Mesendoderm (in vitro differentiated cells): ENCODE measurements around the gene GSN.

ENCODE experiments used
- DNase-seq: peaks from one replicate; pipeline ENCODE4 v3.0.0; 2013
- H2AK5ac ChIP-seq: 2 replicates; pipeline ENCODE4 v1.6.1; 2013; ENCODE audit warnings: low read length, inconsistent platforms
- H2BK120ac ChIP-seq: 2 replicates; pipeline ENCODE4 v1.6.1; 2013; ENCODE audit warnings: low read depth, mild to moderate bottlenecking, low read length, moderate library complexity, mixed read lengths
- H2BK15ac ChIP-seq: replicated peaks from 2 replicates; pipeline ENCODE4 v1.6.1; 2013; ENCODE audit warnings: low read depth, mild to moderate bottlenecking, moderate library complexity
- H2BK5ac ChIP-seq: 2 replicates; pipeline ENCODE4 v1.6.1; 2013; ENCODE audit warnings: low read length, inconsistent platforms
- H3K18ac ChIP-seq: 2 replicates; pipeline ENCODE4 v1.6.1; 2013; ENCODE audit warnings: mild to moderate bottlenecking, low read length, mixed read lengths
- H3K23ac ChIP-seq: one replicate; pipeline ENCODE4 v1.6.1; 2013; ENCODE audit warnings: low read length
- H3K27ac ChIP-seq: 2 replicates; pipeline ENCODE4 v1.5.1; 2013; ENCODE audit warnings: low read depth, mild to moderate bottlenecking, inconsistent platforms, low read length, moderate library complexity
- H3K27me3 ChIP-seq: 2 replicates; pipeline ENCODE4 v1.6.1; 2013; ENCODE audit warnings: low read length, control low read depth, mild to moderate bottlenecking, inconsistent platforms; ENCODE audit not compliant: insufficient read depth, poor library complexity
- H3K36me3 ChIP-seq: 2 replicates; pipeline ENCODE4 v1.6.1; 2013; ENCODE audit warnings: low read length, inconsistent platforms; ENCODE audit not compliant: control insufficient read depth, insufficient read depth
- H3K4ac ChIP-seq: one replicate; pipeline ENCODE4 v1.6.1; 2013; ENCODE audit warnings: low read depth, mild to moderate bottlenecking, low read length, moderate library complexity
- H3K4me1 ChIP-seq: 2 replicates; pipeline ENCODE4 v1.6.1; 2013; ENCODE audit warnings: low read depth, low read length, inconsistent platforms; ENCODE audit not compliant: control insufficient read depth
- H3K4me2 ChIP-seq: 2 replicates; pipeline ENCODE4 v1.6.1; 2013; ENCODE audit warnings: low read length
- H3K4me3 ChIP-seq: 2 replicates; pipeline ENCODE4 v1.5.1; 2013; ENCODE audit warnings: mild to moderate bottlenecking, low read length
- H3K56ac ChIP-seq: one replicate; pipeline ENCODE4 v1.6.1; 2013; ENCODE audit warnings: low read length
- H3K79me1 ChIP-seq: 2 replicates; pipeline ENCODE4 v1.6.1; 2013; ENCODE audit warnings: low read length, inconsistent platforms
- H3K79me2 ChIP-seq: 2 replicates; pipeline ENCODE4 v1.6.1; 2013; ENCODE audit warnings: mild to moderate bottlenecking, low read length; ENCODE audit not compliant: control insufficient read depth, insufficient read depth
- H3K9ac ChIP-seq: 2 replicates; pipeline ENCODE4 v1.6.1; 2013; ENCODE audit warnings: low read length, inconsistent platforms
- H4K5ac ChIP-seq: one replicate; pipeline ENCODE4 v1.6.1; 2013; ENCODE audit warnings: low read length
- H4K8ac ChIP-seq: one replicate; pipeline ENCODE4 v1.6.1; 2013; ENCODE audit warnings: low read depth, mild to moderate bottlenecking, control low read depth, low read length, moderate library complexity
- WGBS: extraction: QIAGEN DNeasy Blood & Tissue Kit; methylation state at CpG from one replicate; pipeline ENCODE4 v1.1.7; 2013; ENCODE audit warnings: low lambda C conversion rate, missing lambda C conversion rate; ENCODE audit not compliant: insufficient coverage; ENCODE audit errors: extremely low coverage; 5-methylcytosine and 5-hydroxymethylcytosine counted together

The GSN gene

DNA sequence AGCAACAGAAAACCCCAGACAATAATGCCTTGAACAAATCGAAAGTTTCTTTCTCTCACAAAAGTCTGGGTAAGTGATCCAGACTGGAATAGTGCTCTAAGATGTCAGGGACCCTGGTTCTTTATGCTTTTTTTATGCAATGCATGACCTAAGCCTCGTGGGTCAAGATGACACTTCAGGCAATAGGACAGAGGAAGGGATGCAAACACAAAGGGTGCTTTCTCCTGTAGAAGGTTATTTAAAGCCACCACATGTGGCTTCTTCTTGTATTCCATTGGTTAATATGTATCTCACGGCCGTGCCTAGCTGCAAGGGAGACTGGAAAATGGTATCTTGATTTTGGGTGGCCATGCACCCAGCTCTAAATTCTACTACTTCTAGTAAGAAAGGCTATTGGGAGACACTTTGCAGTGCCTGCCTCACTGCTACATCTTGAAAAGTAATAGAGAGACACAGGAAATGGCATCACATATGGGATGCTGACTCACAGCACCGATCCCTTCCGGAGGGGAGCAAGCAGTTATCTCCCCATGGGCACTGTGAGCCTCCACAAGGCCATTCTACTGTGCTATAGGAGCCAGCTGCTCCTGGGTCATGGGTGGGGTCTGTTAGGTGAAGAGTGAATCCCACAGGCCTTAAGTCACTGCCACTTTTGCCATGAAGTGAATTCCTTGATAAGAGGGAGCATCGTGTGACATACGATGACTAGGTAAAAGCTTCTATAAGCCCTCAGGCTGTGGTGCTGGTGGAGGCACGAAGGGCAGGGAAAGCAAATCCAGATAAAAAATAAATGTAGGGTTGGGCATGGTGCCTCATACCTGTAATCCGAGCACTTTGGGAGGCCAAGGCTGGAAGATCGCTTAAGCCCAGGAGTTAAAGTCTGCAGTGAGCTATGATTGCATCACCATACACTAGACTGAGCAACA is 33.8 kb upstream of the GSN start:
- Histone ChIP-seq H3K4ac (no peak overlapping the region), H3K79me2 (no peaks in the 10 kb centered on the region), H3K56ac (no peak overlapping the region), H2AK5ac (no peak overlapping the region), H3K23ac (no peak overlapping the region), H3K4me2 (no peak overlapping the region), H2BK120ac (no peak overlapping the region), H3K18ac (no peak overlapping the region), H3K36me3 (no peaks in the 10 kb centered on the region), H3K9ac (no peak overlapping the region), H3K27me3 (no peaks in the 10 kb centered on the region), H4K5ac (no peak overlapping the region), H3K79me1 (no peaks in the 10 kb centered on the region), H4K8ac (no peak overlapping the region), H2BK15ac (no peak overlapping the region), H3K4me1 (no peaks in the 10 kb centered on the region), H3K27ac (no peak overlapping the region), H2BK5ac (no peak overlapping the region), H3K4me3 (no peak overlapping the region)
- DNase-seq, result peak; percentile 49
- WGBS, result no CpG with 5 or more reads among the region's 11 CpGs

DNA sequence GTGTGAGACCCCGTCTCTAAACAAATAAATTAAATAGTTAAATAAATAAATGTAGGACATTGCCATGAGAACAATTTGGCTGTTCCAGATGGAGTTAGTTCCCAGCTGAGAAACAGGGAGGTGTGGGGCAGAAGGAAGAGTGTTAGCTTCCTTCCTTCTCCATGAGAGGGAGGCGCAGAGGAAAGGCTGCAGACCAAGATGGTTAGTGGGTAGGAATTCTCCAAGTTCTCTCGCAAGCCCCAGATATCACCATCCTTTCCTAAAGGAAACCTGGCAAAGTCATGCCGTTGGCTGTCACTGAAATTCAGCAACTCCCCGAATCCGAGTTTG is 33.2 kb upstream of the GSN start:
- Histone ChIP-seq H2BK5ac (no peak overlapping the region), H3K9ac (no peak overlapping the region), H3K4me3 (no peak overlapping the region), H2AK5ac (no peak overlapping the region), H3K18ac (no peak overlapping the region), H3K36me3 (no peaks in the 10 kb centered on the region), H2BK15ac (no peak overlapping the region), H4K5ac (no peak overlapping the region), H2BK120ac (no peak overlapping the region), H3K27me3 (no peaks in the 10 kb centered on the region), H3K27ac (no peak overlapping the region), H3K4ac (no peak overlapping the region), H3K4me2 (no peak overlapping the region), H4K8ac (no peak overlapping the region), H3K4me1 (no peaks in the 10 kb centered on the region), H3K79me2 (no peaks in the 10 kb centered on the region), H3K23ac (no peak overlapping the region), H3K79me1 (no peaks in the 10 kb centered on the region), H3K56ac (no peak overlapping the region)
- no CpG with 5 or more reads among the region's 6 CpGs for WGBS
- no peak for DNase-seq

DNA sequence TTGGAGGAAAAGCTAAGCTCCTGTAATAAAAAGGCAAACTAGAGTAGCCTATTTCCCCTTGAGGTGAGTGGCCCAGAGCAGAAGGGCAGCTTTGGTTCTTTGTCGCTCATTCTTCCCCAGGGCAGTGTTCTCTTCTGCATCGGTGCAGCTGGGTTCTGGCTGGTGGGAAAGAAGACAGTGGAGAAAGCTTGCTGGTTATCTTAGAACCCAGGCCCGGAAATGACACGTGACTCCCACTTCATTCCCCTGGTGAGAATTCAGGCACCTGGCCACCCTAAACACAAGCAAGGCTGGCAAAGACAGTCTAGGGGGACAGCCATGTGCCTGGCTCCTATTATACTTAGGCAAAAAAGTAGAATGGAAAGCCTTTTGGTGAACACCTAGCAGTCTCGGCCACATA is 32.5 kb upstream of the GSN start:
- no peak overlapping the region for H2AK5ac ChIP-seq
- no peak overlapping the region for H3K18ac ChIP-seq
- no peaks in the 10 kb centered on the region for H3K36me3 ChIP-seq
- H3K56ac ChIP-seq, result no peak overlapping the region
- no peaks in the 10 kb centered on the region for H3K79me1 ChIP-seq
- no peak overlapping the region for H3K4ac ChIP-seq
- H3K79me2 ChIP-seq, result no peaks in the 10 kb centered on the region
- H4K5ac ChIP-seq, result no peak overlapping the region
- no peak overlapping the region for H2BK5ac ChIP-seq
- H3K4me1 ChIP-seq, result no peaks in the 10 kb centered on the region
- no peak overlapping the region for H4K8ac ChIP-seq
- no peak overlapping the region for H2BK15ac ChIP-seq
- no peak overlapping the region for H3K4me3 ChIP-seq
- no peak overlapping the region for H3K23ac ChIP-seq
- no peak overlapping the region for H3K4me2 ChIP-seq
- no peak for DNase-seq
- H3K27ac ChIP-seq, result no peak overlapping the region
- WGBS, result no CpG with 5 or more reads among the region's 5 CpGs
- H3K9ac ChIP-seq, result no peak overlapping the region
- H3K27me3 ChIP-seq, result no peaks in the 10 kb centered on the region
- no peak overlapping the region for H2BK120ac ChIP-seq

DNA sequence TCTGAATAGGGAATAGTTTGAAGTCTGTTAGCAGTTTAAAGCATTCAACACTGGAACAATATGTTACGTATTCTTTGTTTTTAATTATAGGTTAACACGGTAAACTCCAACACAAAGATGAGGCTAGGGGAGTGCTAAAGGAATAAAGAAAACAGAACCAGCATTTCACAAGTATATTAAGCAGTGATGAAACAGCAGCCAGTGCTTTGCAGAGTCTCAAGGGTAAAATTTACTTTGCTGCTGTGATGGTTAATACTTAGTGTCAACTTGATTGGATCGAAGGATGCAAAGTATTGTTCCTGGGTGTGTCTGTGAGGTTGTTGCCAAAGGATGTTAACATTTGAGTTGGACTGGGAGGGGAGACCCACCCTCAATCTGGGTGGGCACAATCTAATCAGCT is 30.0 kb upstream of the GSN start:
- WGBS, result no CpG with 5 or more reads among the region's 3 CpGs
- no peaks in the 10 kb centered on the region for H3K79me2 ChIP-seq
- H2BK5ac ChIP-seq, result no peak overlapping the region
- H3K4ac ChIP-seq, result no peak overlapping the region
- no peaks in the 10 kb centered on the region for H3K4me1 ChIP-seq
- no peak overlapping the region for H4K8ac ChIP-seq
- H4K5ac ChIP-seq, result no peak overlapping the region
- no peaks in the 10 kb centered on the region for H3K27me3 ChIP-seq
- DNase-seq, result no peak
- H3K4me3 ChIP-seq, result no peak overlapping the region
- H2BK15ac ChIP-seq, result no peak overlapping the region
- no peaks in the 10 kb centered on the region for H3K79me1 ChIP-seq
- H3K18ac ChIP-seq, result no peak overlapping the region
- no peak overlapping the region for H2BK120ac ChIP-seq
- H3K23ac ChIP-seq, result no peak overlapping the region
- no peak overlapping the region for H3K56ac ChIP-seq
- H3K9ac ChIP-seq, result no peak overlapping the region
- no peak overlapping the region for H3K27ac ChIP-seq
- H3K36me3 ChIP-seq, result no peaks in the 10 kb centered on the region
- no peak overlapping the region for H3K4me2 ChIP-seq
- H2AK5ac ChIP-seq, result no peak overlapping the region

DNA sequence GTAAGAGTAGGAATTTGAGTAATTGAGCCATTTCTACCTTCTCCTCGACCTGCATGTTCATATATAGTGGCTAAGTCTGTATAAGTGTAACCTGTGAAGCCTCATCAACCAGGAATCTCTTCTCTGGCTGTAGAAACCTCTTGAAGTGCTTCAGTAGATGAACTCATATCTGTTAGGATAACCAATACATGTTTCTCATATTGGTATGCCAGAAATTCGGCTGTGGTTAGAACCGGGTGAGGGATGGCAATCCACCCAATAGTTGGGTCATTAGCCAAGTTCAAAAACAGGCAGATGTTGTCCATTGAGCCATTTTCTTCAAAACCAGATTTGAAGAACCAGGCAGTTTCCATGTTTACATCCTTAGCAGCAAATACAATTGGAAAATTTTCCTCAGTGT is 28.9 kb upstream of the GSN start:
- H2AK5ac ChIP-seq, result no peak overlapping the region
- no peak overlapping the region for H3K4me3 ChIP-seq
- H3K56ac ChIP-seq, result no peak overlapping the region
- H2BK15ac ChIP-seq, result no peak overlapping the region
- H3K79me1 ChIP-seq, result no peaks in the 10 kb centered on the region
- no peak overlapping the region for H3K27ac ChIP-seq
- H3K4me1 ChIP-seq, result no peaks in the 10 kb centered on the region
- H4K8ac ChIP-seq, result no peak overlapping the region
- no peak overlapping the region for H3K23ac ChIP-seq
- no peak overlapping the region for H4K5ac ChIP-seq
- no peaks in the 10 kb centered on the region for H3K79me2 ChIP-seq
- no peak overlapping the region for H3K9ac ChIP-seq
- no peak overlapping the region for H2BK5ac ChIP-seq
- no peak overlapping the region for H2BK120ac ChIP-seq
- no CpG with 5 or more reads among the region's 3 CpGs for WGBS
- H3K27me3 ChIP-seq, result no peaks in the 10 kb centered on the region
- no peak overlapping the region for H3K18ac ChIP-seq
- H3K4ac ChIP-seq, result no peak overlapping the region
- H3K4me2 ChIP-seq, result no peak overlapping the region
- H3K36me3 ChIP-seq, result no peaks in the 10 kb centered on the region
- DNase-seq, result no peak

DNA sequence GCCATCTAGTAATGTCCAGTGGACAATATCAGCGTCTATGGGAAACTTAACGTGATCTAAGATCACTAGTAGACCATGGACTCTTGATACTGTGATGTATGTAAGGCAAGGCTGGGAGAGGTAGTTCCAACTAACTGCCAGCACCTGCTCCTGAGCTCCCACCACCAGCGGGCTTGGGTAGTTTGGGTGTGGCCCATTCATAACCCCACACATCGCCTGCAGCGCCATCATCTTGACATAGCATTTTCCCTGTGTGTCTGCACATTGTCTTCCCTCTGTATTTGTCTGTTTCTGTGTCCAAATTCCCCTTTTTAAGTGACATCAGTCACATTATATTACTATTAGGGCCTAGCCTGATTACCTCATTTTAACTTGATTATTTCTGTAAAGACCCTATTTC is 28.1 kb upstream of the GSN start:
- Histone ChIP-seq H3K79me1 (no peaks in the 10 kb centered on the region), H3K18ac (no peak overlapping the region), H3K23ac (no peak overlapping the region), H3K9ac (no peak overlapping the region), H4K8ac (no peak overlapping the region), H3K4me2 (no peak overlapping the region), H2AK5ac (no peak overlapping the region), H3K79me2 (no peaks in the 10 kb centered on the region), H4K5ac (no peak overlapping the region), H2BK5ac (no peak overlapping the region), H3K4me3 (no peak overlapping the region), H2BK120ac (no peak overlapping the region), H2BK15ac (no peak overlapping the region), H3K36me3 (no peaks in the 10 kb centered on the region), H3K4ac (no peak overlapping the region), H3K27ac (no peak overlapping the region), H3K4me1 (no peaks in the 10 kb centered on the region), H3K27me3 (no peaks in the 10 kb centered on the region), H3K56ac (no peak overlapping the region)
- no peak for DNase-seq
- no CpG with 5 or more reads among the region's 5 CpGs for WGBS
